HK-2 (cell line): ENCODE results near the gene TFAP2E.

Source experiments
- DNase-seq: peaks from one replicate; pipeline ENCODE4 v3.0.0-alpha.2; 2018; ENCODE audit not compliant: unreplicated experiment

The TFAP2E gene

GRCh38 chr1:35573198-35574124 lies at the start of gene TFAP2E:
TSS of gene TFAP2E (plus strand) at chr1:35573314. CDS start at chr1:35573578, 264 bp downstream.
- DNase-seq, result no peak

DNA sequence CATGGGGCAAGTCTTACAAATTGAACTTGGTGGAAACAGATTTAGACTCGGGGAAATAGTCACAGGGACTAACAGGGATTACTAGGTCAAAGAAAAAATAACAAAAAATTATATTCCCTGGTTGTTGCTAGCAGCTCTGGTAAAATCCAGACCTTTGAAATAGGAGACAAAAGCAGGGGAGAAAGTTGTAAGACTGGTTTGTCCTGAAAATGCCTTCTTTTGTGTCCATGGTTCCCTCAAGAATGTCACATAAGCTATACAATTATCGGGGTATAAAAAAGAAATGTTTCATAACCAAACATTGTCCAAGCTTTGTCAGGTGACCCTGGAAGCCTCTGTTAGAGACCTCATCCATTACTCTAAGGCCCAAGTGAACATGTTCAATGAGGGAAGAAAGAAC lies 49.0 kb upstream of the TFAP2E start:
- DNase-seq, result no peak

- no peak for DNase-seq
Measured at GRCh38 chr1:35530168-35530567, 42.9 kb upstream of the TFAP2E start.

DNA sequence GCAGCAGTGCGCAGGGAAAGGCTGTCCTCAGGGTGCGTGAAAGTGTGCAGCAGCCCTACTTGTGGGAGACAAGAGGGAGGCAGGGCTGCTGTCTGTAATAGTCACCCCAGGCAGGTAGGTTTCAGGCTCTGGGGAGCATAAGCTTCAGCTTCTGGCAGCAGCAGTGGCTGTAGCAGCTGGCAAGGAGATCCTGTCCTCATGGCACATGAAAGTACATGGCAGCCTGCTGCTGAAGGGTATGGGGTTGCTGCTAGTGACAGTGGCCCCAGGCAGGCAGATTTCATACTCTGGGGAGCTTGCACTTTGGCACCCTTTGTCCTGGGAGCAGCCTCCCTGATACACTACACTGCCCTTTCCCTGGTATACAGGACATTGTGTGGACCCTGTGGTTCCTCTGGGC lies 42.2 kb upstream of the TFAP2E start:
- no peak for DNase-seq

DNA sequence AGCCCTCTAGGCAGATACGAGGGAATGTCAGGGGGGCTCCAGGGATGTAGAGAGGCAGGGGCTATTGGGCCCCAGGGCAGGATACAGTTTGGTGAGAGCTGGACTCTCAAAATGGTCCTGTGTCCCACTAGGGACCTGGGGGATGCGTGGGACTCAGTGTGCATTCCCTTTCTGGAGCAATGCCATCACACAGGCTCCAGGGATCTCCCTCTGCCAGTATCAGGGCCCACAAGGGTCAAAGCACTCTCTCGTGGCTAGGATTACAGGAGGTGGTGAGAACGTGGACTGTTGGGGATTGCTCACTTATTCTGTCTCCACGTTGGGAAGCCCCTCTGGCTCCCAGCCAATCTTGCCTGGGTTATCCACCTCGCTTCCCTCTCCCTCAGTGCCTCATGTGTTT lies 41.7 kb upstream of the TFAP2E start:
- DNase-seq, result no peak

DNA sequence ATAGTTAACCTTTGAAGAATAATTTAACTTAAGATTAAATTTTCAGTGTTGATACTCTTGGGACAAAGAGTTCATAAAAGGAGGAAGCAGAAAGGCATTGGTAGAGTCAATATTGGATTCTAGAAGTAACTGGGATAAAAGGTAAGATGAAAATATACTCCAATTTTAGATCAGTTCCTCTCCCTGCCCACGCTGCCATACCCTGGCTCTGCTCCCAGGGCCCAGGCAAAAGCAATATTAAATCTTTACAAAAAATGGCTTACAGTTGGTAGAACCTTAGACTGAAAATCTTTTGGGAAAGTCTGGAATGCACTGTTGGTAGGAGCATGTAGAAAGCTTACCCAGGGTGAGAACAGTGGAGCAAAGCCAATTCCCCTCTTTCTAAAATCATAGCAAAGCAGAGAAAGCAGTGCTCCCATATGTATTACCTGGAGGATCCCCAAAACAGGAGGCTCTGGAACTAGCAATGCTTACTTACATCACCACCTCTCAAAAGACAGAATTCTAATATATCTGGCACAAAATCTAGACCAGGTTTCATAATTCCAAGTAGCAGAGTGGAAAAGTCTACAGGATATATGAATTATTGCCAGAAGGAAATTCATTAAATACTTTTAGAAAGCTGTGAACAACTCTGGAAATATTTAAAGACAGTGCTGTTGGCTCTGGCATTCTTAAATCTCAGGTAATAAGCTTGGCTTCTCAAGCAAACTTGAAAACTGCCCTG lies 40.5 kb upstream of the TFAP2E start:
- no peak for DNase-seq

DNA sequence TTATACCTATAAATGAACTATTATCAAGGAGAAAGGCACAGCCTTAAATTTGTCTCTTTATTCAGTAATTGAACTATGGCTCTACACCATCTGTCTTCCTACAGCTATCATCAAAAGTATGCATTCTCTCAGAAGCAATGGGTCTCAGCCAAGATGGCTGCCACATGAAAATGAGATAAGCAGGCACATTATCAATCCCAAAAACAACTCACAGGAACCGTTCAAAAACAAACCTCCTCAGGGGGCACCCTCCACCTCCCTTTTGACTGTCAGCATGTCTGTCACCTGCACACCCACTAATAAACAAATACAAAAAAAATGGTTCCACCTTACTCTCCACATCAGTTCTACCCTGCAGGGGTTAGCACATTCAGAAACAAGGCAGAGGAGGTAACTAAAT lies 39.5 kb upstream of the TFAP2E start:
- no peak for DNase-seq

- no peak for DNase-seq
Measured at GRCh38 chr1:35535243-35535642, 37.9 kb upstream of the TFAP2E start.

GRCh38 chr1:35536556-35537162 lies 36.5 kb upstream of the TFAP2E start:
- DNase-seq, result no peak

DNA sequence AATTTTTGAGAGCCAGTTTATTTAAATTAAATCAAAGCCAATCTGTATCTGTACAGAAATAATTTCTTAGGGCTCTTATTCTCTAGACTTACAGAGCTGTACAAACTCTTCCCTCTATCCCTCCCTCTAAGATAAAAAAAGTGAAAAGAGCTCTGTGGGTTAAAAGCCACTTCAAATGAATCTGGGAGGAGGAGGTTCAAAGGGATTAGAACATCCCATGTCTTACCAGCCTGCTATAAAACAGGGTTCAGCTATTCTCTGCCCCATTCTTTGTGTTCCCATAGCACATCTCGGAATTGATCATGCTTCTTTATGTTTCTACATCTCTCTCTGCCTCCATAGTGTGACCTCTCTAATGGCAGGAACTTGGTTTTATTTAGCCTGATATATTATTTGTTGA lies 35.3 kb upstream of the TFAP2E start:
- no peak for DNase-seq

DNA sequence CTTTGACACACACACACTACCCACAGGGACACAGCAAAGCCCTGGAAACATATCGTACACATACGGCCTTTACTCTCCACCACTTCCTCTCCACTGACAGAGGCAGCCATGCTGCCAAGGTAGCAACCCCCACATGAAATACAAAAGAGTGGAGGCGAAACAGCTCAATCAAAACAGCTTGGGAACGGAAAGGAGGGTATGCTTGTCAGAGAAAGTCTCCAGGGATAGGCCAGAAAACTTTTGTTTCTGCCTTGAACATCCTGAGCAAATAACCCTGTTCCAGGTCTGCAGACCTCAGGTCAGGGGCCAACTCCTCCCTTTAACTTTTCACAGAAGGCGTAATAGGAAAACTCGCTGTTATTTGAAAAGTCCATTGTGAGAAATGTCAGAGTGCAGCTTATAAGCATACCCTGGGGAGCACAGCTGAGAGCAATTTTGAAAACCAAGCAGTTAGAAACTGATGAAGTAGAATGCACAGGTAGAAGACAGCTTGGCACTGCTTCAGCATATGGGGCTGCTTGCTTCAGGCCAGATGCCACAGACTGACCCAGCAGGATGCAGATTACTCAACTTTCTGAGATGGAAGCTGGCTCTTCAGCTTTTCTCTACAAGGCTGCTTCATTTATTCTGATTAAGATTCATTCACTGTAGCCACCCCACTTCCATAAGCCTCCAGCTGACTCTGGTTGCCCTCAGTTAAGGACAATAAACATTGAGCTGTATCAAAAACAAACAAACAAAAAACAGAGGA lies 33.9 kb upstream of the TFAP2E start:
- DNase-seq, result no peak

DNA sequence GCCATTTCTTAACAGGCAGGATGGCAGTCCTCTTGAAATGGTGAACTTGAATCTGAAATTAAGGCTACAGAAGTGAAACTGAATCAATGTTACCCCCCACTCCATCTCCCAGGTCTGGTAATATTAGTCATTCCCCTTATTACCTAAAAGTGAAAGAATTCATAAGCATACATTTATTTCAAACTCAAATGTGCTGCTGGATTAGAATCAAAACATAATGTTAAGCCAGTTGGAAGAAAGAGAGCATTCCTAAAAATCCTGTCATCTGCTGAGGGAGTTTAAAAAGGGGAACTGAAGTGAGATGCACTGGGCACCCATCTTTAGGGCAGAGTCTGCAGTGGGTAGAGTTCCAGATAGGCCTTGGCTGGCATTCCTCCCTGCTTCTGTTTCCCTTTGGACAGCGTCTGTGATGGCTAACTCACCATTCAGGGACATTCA lies 33.3 kb upstream of the TFAP2E start:
- DNase-seq, result no peak

- peak; percentile 57 for DNase-seq
Measured at GRCh38 chr1:35544976-35545375, 28.1 kb upstream of the TFAP2E start.

DNA sequence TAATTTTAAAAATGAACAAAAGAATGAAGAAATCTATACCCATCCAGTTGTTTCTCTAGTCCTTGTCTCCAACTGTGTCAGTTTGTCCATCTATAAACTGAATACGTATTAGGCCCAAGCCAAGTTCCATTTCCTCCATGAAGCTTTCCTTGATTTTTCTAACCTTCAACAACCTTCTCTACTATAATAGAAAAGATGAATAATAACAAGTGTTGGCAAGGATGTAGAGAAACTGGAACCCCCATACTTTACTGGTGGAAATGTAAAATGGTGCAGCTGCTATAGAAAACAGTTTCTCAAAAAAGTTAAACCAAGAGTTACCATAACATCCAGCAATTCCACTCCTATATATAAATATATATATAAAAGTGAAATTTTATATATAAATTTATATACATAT lies 26.5 kb upstream of the TFAP2E start:
- DNase-seq, result no peak

- DNase-seq, result no peak
Measured at GRCh38 chr1:35553851-35554250, 19.3 kb upstream of the TFAP2E start.

DNA sequence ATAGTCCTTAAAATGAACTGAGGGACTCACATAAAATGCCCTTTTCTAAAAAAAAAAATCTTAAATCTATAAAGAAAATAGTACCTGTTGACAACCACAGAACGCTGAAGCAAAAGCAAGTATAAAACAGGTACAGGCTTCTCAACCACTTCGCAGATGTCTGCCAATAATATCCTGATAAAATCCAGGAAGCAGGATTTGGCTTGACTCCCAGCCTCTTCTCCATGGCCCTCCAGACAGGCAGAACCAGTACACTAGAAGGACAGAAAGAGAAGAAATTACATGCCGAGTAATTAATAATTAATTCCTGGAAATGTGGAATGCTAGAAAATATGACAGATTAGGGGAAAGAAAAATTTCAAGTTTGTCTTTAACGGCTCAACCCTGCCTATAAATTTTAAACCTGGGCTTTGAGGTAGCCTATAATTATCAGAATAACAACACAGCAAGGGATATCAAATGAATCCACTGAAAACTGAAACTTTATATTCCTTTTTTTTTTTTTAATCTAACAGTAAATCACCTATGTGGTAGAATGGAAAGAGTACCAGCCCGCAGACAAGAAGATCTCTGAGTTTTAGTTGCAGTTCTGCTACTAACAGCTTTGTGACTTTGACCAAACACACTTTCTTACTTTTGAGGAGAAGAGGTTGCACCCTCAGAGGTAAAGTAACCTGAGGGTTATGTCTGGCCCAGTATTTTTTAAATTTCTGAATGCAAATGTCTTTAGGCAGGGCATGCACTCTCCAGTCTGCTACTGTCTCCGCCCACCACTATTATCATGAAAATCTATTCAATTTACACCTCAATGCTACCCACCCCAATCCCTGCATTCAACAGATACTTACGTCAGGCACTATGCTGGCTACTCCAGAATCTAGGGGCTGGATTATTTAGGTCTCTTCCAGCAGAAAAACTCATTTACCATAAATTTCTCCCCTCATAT lies 18.6 kb upstream of the TFAP2E start:
- DNase-seq, result no peak

- DNase-seq, result no peak
Measured at GRCh38 chr1:35555212-35555584, 17.9 kb upstream of the TFAP2E start.

- no peak for DNase-seq
Measured at GRCh38 chr1:35555601-35556477, 17.3 kb upstream of the TFAP2E start.

DNA sequence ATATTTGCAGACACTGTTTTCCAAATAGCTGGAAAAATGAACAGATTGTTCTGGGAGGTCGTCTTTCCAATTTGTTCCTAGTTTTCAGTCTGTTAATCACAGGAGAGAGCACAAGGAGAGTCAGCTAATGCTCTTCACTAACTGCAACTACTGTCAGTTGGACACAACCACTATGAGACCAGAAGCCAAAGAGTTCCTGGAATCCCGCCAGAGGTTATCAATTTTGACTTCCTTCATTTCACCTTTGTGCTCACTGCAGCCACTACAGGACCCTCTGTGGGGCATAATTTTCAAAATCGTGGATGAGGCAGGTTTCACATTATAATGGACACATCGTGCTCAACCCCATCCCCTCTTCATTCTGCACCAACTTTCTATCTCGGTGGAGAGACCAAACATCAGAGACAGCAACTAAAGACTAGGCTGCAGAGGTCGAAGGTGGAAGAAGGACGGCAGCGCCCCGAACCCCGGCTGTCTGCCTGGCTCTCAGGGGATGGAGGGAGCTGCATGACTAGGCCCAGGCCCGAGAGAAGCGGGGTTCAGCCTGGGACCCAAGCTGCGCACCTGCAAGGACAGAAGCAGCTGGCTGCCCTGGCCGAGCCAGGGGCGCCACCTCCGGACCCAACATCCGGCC lies 16.5 kb upstream of the TFAP2E start:
- DNase-seq, result no peak
